Raji (cell line): ENCODE measurements around the gene MLNR.
A peak's percentile ranks its signal among the peaks of the same experiment; 100 is the strongest.

ENCODE experiments used
- POLR2A ChIP-seq: IDR thresholded peaks from 2 replicates; pipeline ENCODE4 v1.6.1; 2011; ENCODE audit warnings: low read depth, low read length, control low read depth; ENCODE audit not compliant: insufficient read depth

Gene MLNR

GRCh38 chr13:49218493-49219051 lies 1.6 kb upstream of the MLNR start:
- no peak for TF ChIP-seq POLR2A

GRCh38 chr13:49219647-49220035 lies 497 bp upstream of the MLNR start:
- no peak for TF ChIP-seq POLR2A

DNA sequence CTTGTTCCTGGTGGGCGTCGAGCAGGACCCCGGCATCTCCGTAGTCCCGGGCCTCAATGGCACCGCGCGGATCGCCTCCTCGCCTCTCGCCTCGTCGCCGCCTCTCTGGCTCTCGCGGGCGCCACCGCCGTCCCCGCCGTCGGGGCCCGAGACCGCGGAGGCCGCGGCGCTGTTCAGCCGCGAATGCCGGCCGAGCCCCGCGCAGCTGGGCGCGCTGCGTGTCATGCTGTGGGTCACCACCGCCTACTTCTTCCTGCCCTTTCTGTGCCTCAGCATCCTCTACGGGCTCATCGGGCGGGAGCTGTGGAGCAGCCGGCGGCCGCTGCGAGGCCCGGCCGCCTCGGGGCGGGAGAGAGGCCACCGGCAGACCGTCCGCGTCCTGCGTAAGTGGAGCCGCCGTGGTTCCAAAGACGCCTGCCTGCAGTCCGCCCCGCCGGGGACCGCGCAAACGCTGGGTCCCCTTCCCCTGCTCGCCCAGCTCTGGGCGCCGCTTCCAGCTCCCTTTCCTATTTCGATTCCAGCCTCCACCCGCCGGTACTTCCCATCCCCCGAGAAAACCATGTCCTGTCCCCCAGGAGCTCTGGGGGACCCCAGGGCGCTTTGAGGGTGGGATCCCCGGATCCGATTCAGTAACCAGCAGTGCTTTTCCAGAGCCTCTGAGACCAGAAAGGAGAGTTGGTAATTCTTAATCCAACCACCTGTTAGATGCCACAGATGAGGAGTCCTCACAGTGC lies 885 bp downstream of the MLNR start:
- TF ChIP-seq POLR2A: no peak

DNA sequence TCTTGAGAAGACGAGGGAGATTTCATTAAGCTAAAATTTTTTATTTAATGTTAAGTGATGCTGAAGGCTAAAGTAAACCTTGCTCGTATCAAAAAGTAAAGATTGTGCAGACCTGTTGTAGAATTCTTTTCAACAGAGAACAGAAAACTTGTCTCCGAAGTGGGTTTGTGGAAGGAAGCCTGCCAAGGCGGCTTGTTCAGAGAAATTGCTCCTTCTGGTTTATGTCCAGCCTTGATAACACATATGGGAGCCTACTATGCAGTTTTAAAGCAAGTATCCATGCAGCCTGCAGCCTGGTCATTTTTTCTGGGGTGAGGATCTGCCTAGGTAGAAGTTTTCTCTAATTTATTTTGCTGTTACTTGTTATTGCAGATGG lies 1.4 kb downstream of the MLNR start:
- no peak for TF ChIP-seq POLR2A

DNA sequence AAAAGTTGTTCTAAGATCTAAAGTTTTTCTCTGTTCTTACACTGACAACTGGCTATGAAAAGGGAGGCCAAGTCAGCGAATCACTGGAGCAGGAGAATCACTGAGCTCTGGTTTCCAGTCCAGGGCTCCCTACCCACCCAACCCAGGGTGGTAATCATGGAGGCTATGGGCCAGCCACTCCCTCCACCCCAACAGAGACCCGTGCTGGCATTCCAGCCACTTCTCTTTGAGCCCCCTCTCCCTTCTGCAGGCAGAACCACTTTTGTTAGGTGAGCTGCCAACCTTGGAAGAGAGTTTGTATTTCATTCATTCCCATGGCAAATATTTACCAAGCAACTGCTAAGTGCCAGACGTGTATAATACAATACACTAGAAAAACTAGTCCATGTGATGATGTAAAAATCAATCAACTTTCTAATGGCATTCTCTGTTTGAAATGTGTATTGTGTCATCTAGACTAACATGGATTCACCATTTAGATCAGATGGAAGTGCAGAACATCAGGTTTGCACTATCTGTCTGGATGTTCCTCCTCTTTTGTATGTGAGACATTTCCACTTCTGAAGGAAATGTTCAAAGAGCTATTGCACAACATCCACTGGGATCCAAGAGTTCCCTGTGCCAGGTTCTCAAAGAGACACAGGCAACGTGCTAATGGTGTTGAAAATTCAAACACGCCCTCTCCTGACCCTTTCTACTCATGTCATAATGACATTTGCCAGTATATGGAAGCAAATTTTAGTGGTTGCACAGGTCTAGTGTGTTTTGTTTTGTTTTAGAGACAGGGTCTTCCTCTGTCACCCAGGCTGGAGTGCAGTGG lies 5.3 kb downstream of the MLNR start:
- TF ChIP-seq POLR2A: no peak

DNA sequence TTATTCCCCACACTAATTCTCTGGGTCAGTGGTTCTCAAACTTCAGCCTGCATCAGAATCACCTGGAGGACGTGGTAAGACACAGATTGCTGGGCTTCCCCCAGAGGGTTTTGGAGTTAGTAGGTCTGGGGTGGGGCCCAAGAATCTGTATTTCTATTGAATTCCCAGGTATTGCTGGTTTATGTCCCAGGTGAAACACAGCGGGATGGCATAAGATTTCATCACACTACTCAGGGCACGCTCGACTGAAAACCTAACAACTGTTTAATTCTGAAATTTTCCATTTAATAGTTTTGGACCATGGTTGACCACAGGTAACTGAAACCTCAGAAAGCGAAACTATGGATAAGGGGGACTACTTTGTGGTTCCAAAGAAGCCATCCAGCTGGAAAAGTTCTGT lies 6.5 kb downstream of the MLNR start:
- TF ChIP-seq POLR2A: no peak

- TF ChIP-seq POLR2A: no peak
Measured at GRCh38 chr13:49234741-49235140, 14.6 kb downstream of the MLNR start.

DNA sequence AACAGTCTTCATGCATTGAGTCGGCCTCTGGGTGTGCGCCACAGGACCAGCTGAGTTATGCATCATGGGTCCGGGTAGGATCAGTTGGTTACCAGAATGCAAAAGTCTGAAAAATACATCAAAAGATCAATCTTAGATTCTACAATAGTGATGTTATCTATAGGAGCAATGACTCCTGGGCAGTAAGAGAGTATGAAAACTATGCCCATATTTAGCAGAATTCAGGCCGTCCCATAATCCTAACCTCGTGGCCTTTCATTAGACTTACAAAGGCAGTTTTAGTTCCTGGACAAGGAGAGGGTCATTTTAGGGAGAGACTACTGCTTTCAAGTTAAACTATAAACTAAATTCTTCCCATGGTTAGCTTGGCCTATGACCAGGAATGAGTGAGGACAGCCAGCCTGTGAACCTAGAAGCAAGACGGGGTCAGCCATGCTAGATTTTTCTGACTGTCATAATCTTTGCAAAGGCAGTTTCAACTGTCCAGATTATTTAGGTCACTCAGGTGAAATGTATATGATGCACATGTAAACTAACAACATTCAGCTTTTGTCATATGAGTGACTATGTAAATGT lies 15.8 kb downstream of the MLNR start:
- TF ChIP-seq POLR2A: no peak

GRCh38 chr13:49238621-49239020 lies 18.5 kb downstream of the MLNR start:
- TF ChIP-seq POLR2A: no peak

- TF ChIP-seq POLR2A: no peak
Measured at GRCh38 chr13:49240017-49240416, 19.9 kb downstream of the MLNR start.

DNA sequence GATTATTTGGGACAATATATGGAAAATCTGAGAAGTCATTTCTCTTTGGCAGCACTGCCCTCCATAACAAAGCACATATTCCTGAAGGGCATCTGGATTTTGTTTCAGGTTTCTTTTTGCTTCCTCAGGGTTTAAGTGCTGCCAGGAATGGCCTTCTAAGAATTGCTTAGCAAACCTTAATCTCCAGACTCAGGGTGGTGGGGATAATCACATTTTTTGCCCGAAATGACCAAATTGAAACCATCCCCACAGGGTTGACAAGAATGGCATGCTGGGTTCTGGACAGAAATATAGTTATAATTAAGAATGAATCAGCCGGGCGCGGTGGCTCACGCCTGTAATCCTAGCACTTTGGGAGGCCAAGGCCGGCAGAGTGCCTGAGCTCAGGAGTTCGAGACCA lies 21.2 kb downstream of the MLNR start:
- no peak for TF ChIP-seq POLR2A

GRCh38 chr13:49245101-49245500 lies 25.0 kb downstream of the MLNR start:
- no peak for TF ChIP-seq POLR2A

- TF ChIP-seq POLR2A: no peak
Measured at GRCh38 chr13:49246850-49247642, 26.9 kb downstream of the MLNR start.

- TF ChIP-seq POLR2A: peak; percentile 91
Measured at GRCh38 chr13:49247643-49248621, 27.8 kb downstream of the MLNR start, which contains the start of gene CDADC1. Gene CDADC1 (plus strand): TSS chr13:49247925. CDS start chr13:49248038, 113 bp downstream.
